Esophagus squamous epithelium (tissue), 4 donors: ENCODE measurements around the gene PRIM2.
"Not testable (repeated sequence)": the region's sequence is repeated elsewhere in the genome, so short reads cannot be mapped to it uniquely, and the experiment has no call there.

Source experiments
- CTCF ChIP-seq, 6 experiments: fragments of 450-650 bp in 4 of 6; fragments of 200-600 bp in 2 of 6; sonication (generic) in 2 of 6; IDR thresholded peaks; one replicate each; pipeline ENCODE4 v1.5.1; 2016 to 2019; ENCODE audit warnings: antibody characterized with exemption in 6 of 6, mild to moderate bottlenecking in 4 of 6, moderate library complexity in 4 of 6
- POLR2A ChIP-seq, 4 donors: fragments of 450-650 bp; IDR thresholded peaks; one replicate each; pipeline ENCODE4 v1.6.1; 2017; ENCODE audit warnings: antibody characterized with exemption in 4 of 4, mild to moderate bottlenecking in 4 of 4, moderate library complexity in 3 of 4

GRCh38 chr6:57605303-57605702, 287.9 kb downstream of the PRIM2 start:
- not testable (repeated sequence) for TF ChIP-seq CTCF, POLR2A (IDR thresholded peaks at IDR 0.05)
